Measurements from ENCODE around the gene ARL6IP4. TPM values are rescaled to one million over a fixed set of nuclear protein-coding genes. Genes with fewer than 3 reads are reported as not detected.

Gene ARL6IP4
- total RNA-seq, 3 donors from 2014 or later: 127 to 171 (median 128) TPM

- no peak for DNase-seq
- Histone ChIP-seq H3K9me3 (no peaks in the 10 kb centered on the region), H3K4me1 (ENCODE audit: low read depth) (peaks cover 12% of the 10 kb centered on the region), H3K36me3 (ENCODE audit: low read depth) (no peaks in the 10 kb centered on the region), H3K4me3 (no peak overlapping the region)
- intact Hi-C loops (cut with DNase I, micrococcal nuclease): loop anchor here in 1 of 2 donors (10.0 kb wide), 1 partner anchor 159 kb away; no protein-coding TSS in a partner anchor
- no peak for TF ChIP-seq CTCF (IDR thresholded peaks at IDR 0.05)
- ATAC-seq: no peak
These were observed 5.1 kb downstream of the ARL6IP4 start for GRCh38 chr12:122985338-122986257.

GRCh38 chr12:122986258-122986871, 5.9 kb downstream of the ARL6IP4 start:
- no peaks in the 10 kb centered on the region for H3K36me3 ChIP-seq (ENCODE audit: low read depth)
- ATAC-seq (no peak), DNase-seq (no peak)
- no peak overlapping the region for H3K4me3 ChIP-seq
- no peaks in the 10 kb centered on the region for H3K9me3 ChIP-seq
- peaks cover 9% of the 10 kb centered on the region for H3K4me1 ChIP-seq (ENCODE audit: low read depth)
- intact Hi-C loops (cut with DNase I, micrococcal nuclease): loop anchor here in 1 of 2 donors (10.0 kb wide), 1 partner anchor 158 kb away; no protein-coding TSS in a partner anchor
- TF ChIP-seq CTCF (IDR thresholded peaks at IDR 0.05): no peak

GRCh38 chr12:122987086-122987951, 6.8 kb downstream of the ARL6IP4 start:
- Histone ChIP-seq H3K36me3 (ENCODE audit: low read depth) (no peaks in the 10 kb centered on the region), H3K4me3 (no peak overlapping the region), H3K9me3 (no peaks in the 10 kb centered on the region), H3K4me1 (ENCODE audit: low read depth) (no peaks in the 10 kb centered on the region)
- intact Hi-C loops (cut with DNase I, micrococcal nuclease): loop anchor here in 1 of 2 donors (10.0 kb wide), 1 partner anchor 157 kb away; no protein-coding TSS in a partner anchor
- no peak for TF ChIP-seq CTCF (IDR thresholded peaks at IDR 0.05)
- DNase-seq: no peak
- no peak for ATAC-seq

- no peak for TF ChIP-seq CTCF (IDR thresholded peaks at IDR 0.05)
- intact Hi-C loops (cut with DNase I, micrococcal nuclease): loop anchor here in 1 of 2 donors (10.0 kb wide), 1 partner anchor 157 kb away; no protein-coding TSS in a partner anchor
- no peak overlapping the region for H3K4me3 ChIP-seq
- H3K9me3 ChIP-seq: no peaks in the 10 kb centered on the region
- DNase-seq: no peak
- H3K36me3 ChIP-seq (ENCODE audit: low read depth): no peaks in the 10 kb centered on the region
- no peak for ATAC-seq
- no peaks in the 10 kb centered on the region for H3K4me1 ChIP-seq (ENCODE audit: low read depth)
These were observed 7.6 kb downstream of the ARL6IP4 start for GRCh38 chr12:122988036-122988435.

- intact Hi-C loops (cut with DNase I, micrococcal nuclease): loop anchor here in 1 of 2 donors (10.0 kb wide), 1 partner anchor 156 kb away; no protein-coding TSS in a partner anchor
- TF ChIP-seq CTCF (IDR thresholded peaks at IDR 0.05): no peak
- Histone ChIP-seq H3K4me3 (no peak overlapping the region), H3K4me1 (ENCODE audit: low read depth) (no peaks in the 10 kb centered on the region), H3K36me3 (ENCODE audit: low read depth) (no peaks in the 10 kb centered on the region), H3K9me3 (no peaks in the 10 kb centered on the region)
- DNase-seq (no peak), ATAC-seq (no peak)
These were observed 8.2 kb downstream of the ARL6IP4 start for GRCh38 chr12:122988612-122989212.
